ENCODE measurements around the gene ADGRG6.

ADGRG6 gene

GRCh38 chr6:142429195-142429594 is 127.4 kb downstream of the ADGRG6 start:
- no peak for DNase-seq (ENCODE audit: low read depth, low spot score)
- peaks cover 12% of the 10 kb centered on the region for H3K9me3 ChIP-seq (ENCODE audit: insufficient read depth, low read length)

GRCh38 chr6:142433419-142433818 is 131.6 kb downstream of the ADGRG6 start:
- Histone ChIP-seq H3K4me3 (ENCODE audit: insufficient read length, low read depth) (no peak overlapping the region), H3K36me3 (ENCODE audit: insufficient read depth, insufficient read length, low read length) (no peaks in the 10 kb centered on the region), H3K9ac (ENCODE audit: insufficient read length, low read depth) (no peak overlapping the region), H3K27me3 (ENCODE audit: insufficient read depth, insufficient read length) (no peaks in the 10 kb centered on the region), H3K4me1 (ENCODE audit: insufficient read depth, insufficient read length) (no peaks in the 10 kb centered on the region), H3K9me3 (ENCODE audit: insufficient read depth, low read length) (peaks cover 4% of the 10 kb centered on the region; the same call in 1 of the 2 replicates)
- no peak for DNase-seq (ENCODE audit: low read depth, low spot score)
- TF ChIP-seq YY1 (IDR thresholded peaks at IDR 0.05; ENCODE audit: insufficient read depth, insufficient read length) (no peak), SUZ12 (IDR thresholded peaks at IDR 0.05; ENCODE audit: extremely low read depth, insufficient read depth, insufficient read length) (no peak), ZNF274 (IDR thresholded peaks at IDR 0.05; ENCODE audit: low read depth, low read length) (no peak)

More at GRCh38 chr6:142429195-142429594, 127.4 kb downstream of the ADGRG6 start:
- H3K4me1 ChIP-seq (ENCODE audit: insufficient read depth, insufficient read length), result no peaks in the 10 kb centered on the region
- H3K27me3 ChIP-seq (ENCODE audit: insufficient read depth, insufficient read length), result no peaks in the 10 kb centered on the region
- TF ChIP-seq ZNF274 (IDR thresholded peaks at IDR 0.05; ENCODE audit: low read depth, low read length), result no peak
- no peak for TF ChIP-seq SUZ12 (IDR thresholded peaks at IDR 0.05; ENCODE audit: extremely low read depth, insufficient read depth, insufficient read length)
- no peak for TF ChIP-seq YY1 (IDR thresholded peaks at IDR 0.05; ENCODE audit: insufficient read depth, insufficient read length)
- H3K36me3 ChIP-seq (ENCODE audit: insufficient read depth, insufficient read length, low read length), result no peaks in the 10 kb centered on the region
- H3K4me3 ChIP-seq (ENCODE audit: insufficient read length, low read depth), result no peak overlapping the region
- no peak overlapping the region for H3K9ac ChIP-seq (ENCODE audit: insufficient read length, low read depth)

GRCh38 chr6:142438898-142439297 is 137.1 kb downstream of the ADGRG6 start:
- Histone ChIP-seq H3K4me1 (ENCODE audit: insufficient read depth, insufficient read length) (no peaks in the 10 kb centered on the region), H3K27me3 (ENCODE audit: insufficient read depth, insufficient read length) (no peaks in the 10 kb centered on the region), H3K36me3 (ENCODE audit: insufficient read depth, insufficient read length, low read length) (no peaks in the 10 kb centered on the region), H3K9ac (ENCODE audit: insufficient read length, low read depth) (no peak overlapping the region), H3K4me3 (ENCODE audit: insufficient read length, low read depth) (no peak overlapping the region), H3K9me3 (ENCODE audit: insufficient read depth, low read length) (no peaks in the 10 kb centered on the region)
- no peak for TF ChIP-seq YY1 (IDR thresholded peaks at IDR 0.05; ENCODE audit: insufficient read depth, insufficient read length)
- no peak for TF ChIP-seq SUZ12 (IDR thresholded peaks at IDR 0.05; ENCODE audit: extremely low read depth, insufficient read depth, insufficient read length)
- no peak for TF ChIP-seq ZNF274 (IDR thresholded peaks at IDR 0.05; ENCODE audit: low read depth, low read length)
- no peak for DNase-seq (ENCODE audit: low read depth, low spot score)

- Histone ChIP-seq H3K9ac (ENCODE audit: insufficient read length, low read depth) (no peak overlapping the region), H3K9me3 (ENCODE audit: insufficient read depth, low read length) (no peaks in the 10 kb centered on the region), H3K27me3 (ENCODE audit: insufficient read depth, insufficient read length) (no peaks in the 10 kb centered on the region), H3K4me3 (ENCODE audit: insufficient read length, low read depth) (no peak overlapping the region), H3K4me1 (ENCODE audit: insufficient read depth, insufficient read length) (no peaks in the 10 kb centered on the region), H3K36me3 (ENCODE audit: insufficient read depth, insufficient read length, low read length) (no peaks in the 10 kb centered on the region)
- DNase-seq (ENCODE audit: low read depth, low spot score), result peak; percentile 23
- TF ChIP-seq YY1 (IDR thresholded peaks at IDR 0.05; ENCODE audit: insufficient read depth, insufficient read length) (no peak), SUZ12 (IDR thresholded peaks at IDR 0.05; ENCODE audit: extremely low read depth, insufficient read depth, insufficient read length) (no peak), ZNF274 (IDR thresholded peaks at IDR 0.05; ENCODE audit: low read depth, low read length) (no peak)
Measured at GRCh38 chr6:142440600-142441293, 138.9 kb downstream of the ADGRG6 start.

GRCh38 chr6:142441716-142442115 is 139.9 kb downstream of the ADGRG6 start:
- Histone ChIP-seq H3K4me3 (ENCODE audit: insufficient read length, low read depth) (no peak overlapping the region), H3K9ac (ENCODE audit: insufficient read length, low read depth) (no peak overlapping the region), H3K4me1 (ENCODE audit: insufficient read depth, insufficient read length) (no peaks in the 10 kb centered on the region), H3K27me3 (ENCODE audit: insufficient read depth, insufficient read length) (no peaks in the 10 kb centered on the region), H3K9me3 (ENCODE audit: insufficient read depth, low read length) (no peaks in the 10 kb centered on the region), H3K36me3 (ENCODE audit: insufficient read depth, insufficient read length, low read length) (no peaks in the 10 kb centered on the region)
- TF ChIP-seq ZNF274 (IDR thresholded peaks at IDR 0.05; ENCODE audit: low read depth, low read length) (no peak), YY1 (IDR thresholded peaks at IDR 0.05; ENCODE audit: insufficient read depth, insufficient read length) (no peak), SUZ12 (IDR thresholded peaks at IDR 0.05; ENCODE audit: extremely low read depth, insufficient read depth, insufficient read length) (no peak)
- no peak for DNase-seq (ENCODE audit: low read depth, low spot score)

GRCh38 chr6:142443102-142443501 is 141.3 kb downstream of the ADGRG6 start:
- no peaks in the 10 kb centered on the region for H3K27me3 ChIP-seq (ENCODE audit: insufficient read depth, insufficient read length)
- no peaks in the 10 kb centered on the region for H3K4me1 ChIP-seq (ENCODE audit: insufficient read depth, insufficient read length)
- H3K4me3 ChIP-seq (ENCODE audit: insufficient read length, low read depth), result no peak overlapping the region
- no peaks in the 10 kb centered on the region for H3K9me3 ChIP-seq (ENCODE audit: insufficient read depth, low read length)
- no peak for DNase-seq (ENCODE audit: low read depth, low spot score)
- TF ChIP-seq ZNF274 (IDR thresholded peaks at IDR 0.05; ENCODE audit: low read depth, low read length), result no peak
- no peak for TF ChIP-seq YY1 (IDR thresholded peaks at IDR 0.05; ENCODE audit: insufficient read depth, insufficient read length)
- TF ChIP-seq SUZ12 (IDR thresholded peaks at IDR 0.05; ENCODE audit: extremely low read depth, insufficient read depth, insufficient read length), result no peak
- H3K36me3 ChIP-seq (ENCODE audit: insufficient read depth, insufficient read length, low read length), result no peaks in the 10 kb centered on the region
- no peak overlapping the region for H3K9ac ChIP-seq (ENCODE audit: insufficient read length, low read depth)

GRCh38 chr6:142443532-142443931 is 141.7 kb downstream of the ADGRG6 start:
- TF ChIP-seq ZNF274 (IDR thresholded peaks at IDR 0.05; ENCODE audit: low read depth, low read length), result no peak
- no peak for TF ChIP-seq YY1 (IDR thresholded peaks at IDR 0.05; ENCODE audit: insufficient read depth, insufficient read length)
- no peak for TF ChIP-seq SUZ12 (IDR thresholded peaks at IDR 0.05; ENCODE audit: extremely low read depth, insufficient read depth, insufficient read length)
- no peak for DNase-seq (ENCODE audit: low read depth, low spot score)
- no peak overlapping the region for H3K4me3 ChIP-seq (ENCODE audit: insufficient read length, low read depth)
- no peaks in the 10 kb centered on the region for H3K36me3 ChIP-seq (ENCODE audit: insufficient read depth, insufficient read length, low read length)
- no peaks in the 10 kb centered on the region for H3K4me1 ChIP-seq (ENCODE audit: insufficient read depth, insufficient read length)
- no peak overlapping the region for H3K9ac ChIP-seq (ENCODE audit: insufficient read length, low read depth)
- H3K27me3 ChIP-seq (ENCODE audit: insufficient read depth, insufficient read length), result no peaks in the 10 kb centered on the region
- no peaks in the 10 kb centered on the region for H3K9me3 ChIP-seq (ENCODE audit: insufficient read depth, low read length)

All from NT2/D1 (cell line).